DOHH2 (cell line): Measurements from ENCODE around the gene EXOSC1.

Experiments
- H3F3A ChIP-seq: fragments of 200-600 bp; sonication (generic), shearing (Covaris generic); 2 replicates; pipeline ENCODE4 v1.6.0; 2016; ENCODE audit warnings: antibody characterized with exemption, mild to moderate bottlenecking; ENCODE audit not compliant: control insufficient read depth, insufficient read depth
- H3K27ac ChIP-seq: fragments of 200-600 bp; sonication (generic); 2 replicates; pipeline ENCODE4 v1.5.1; 2014; ENCODE audit warnings: low read depth, mild to moderate bottlenecking, low read length, moderate library complexity
- H3K27me3 ChIP-seq: fragments of 200-600 bp; sonication (generic); 2 replicates; pipeline ENCODE4 v1.6.1; 2014; ENCODE audit warnings: mild to moderate bottlenecking, low read length, mixed read lengths; ENCODE audit not compliant: control insufficient read depth
- H3K36me3 ChIP-seq: fragments of 200-600 bp; sonication (generic); 2 replicates; pipeline ENCODE4 v1.6.1; 2014; ENCODE audit warnings: mild to moderate bottlenecking, low read length, moderate library complexity, mixed read lengths; ENCODE audit not compliant: control insufficient read depth
- H3K4me1 ChIP-seq: fragments of 200-600 bp; sonication (generic); 2 replicates; pipeline ENCODE4 v1.6.1; 2014; ENCODE audit warnings: mild to moderate bottlenecking, low read length, mixed read lengths; ENCODE audit not compliant: control insufficient read depth
- H3K4me2 ChIP-seq: fragments of 200-600 bp; sonication (generic); 2 replicates; pipeline ENCODE4 v1.6.0; 2014; ENCODE audit warnings: mild to moderate bottlenecking, low read length, moderate library complexity
- H3K4me3 ChIP-seq: fragments of 200-600 bp; sonication (generic); 2 replicates; pipeline ENCODE4 v1.5.1; 2014; ENCODE audit warnings: mild to moderate bottlenecking, low read length, mixed read lengths
- H3K79me2 ChIP-seq: fragments of 200-600 bp; sonication (generic); 2 replicates; pipeline ENCODE4 v1.6.1; 2014; ENCODE audit warnings: mild to moderate bottlenecking, low read length, mixed read lengths; ENCODE audit not compliant: control insufficient read depth
- H3K9me2 ChIP-seq: fragments of 200-600 bp; sonication (generic); replicated peaks from 2 replicates; pipeline ENCODE4 v1.6.1; 2014; ENCODE audit warnings: mild to moderate bottlenecking, low read length, mixed read lengths; ENCODE audit not compliant: control insufficient read depth
- H3K9me3 ChIP-seq: fragments of 200-600 bp; sonication (generic); 2 replicates; pipeline ENCODE4 v1.6.1; 2014; ENCODE audit warnings: antibody characterized with exemption, low read length, mixed read lengths; ENCODE audit not compliant: control insufficient read depth, insufficient read depth
- H4K20me1 ChIP-seq: fragments of 200-600 bp; sonication (generic); 2 replicates; pipeline ENCODE4 v1.6.0; 2014; ENCODE audit warnings: low read depth, mild to moderate bottlenecking, antibody characterized with exemption, low read length, moderate library complexity; ENCODE audit not compliant: control insufficient read depth, insufficient read depth
- CTCF ChIP-seq: fragments of 200-600 bp; sonication (generic); IDR thresholded peaks from one replicate; pipeline ENCODE4 v1.5.1; 2014; ENCODE audit warnings: antibody characterized with exemption, mild to moderate bottlenecking, low read depth, low read length; ENCODE audit not compliant: poor library complexity, severe bottlenecking
- EZH2phosphoT487 ChIP-seq: fragments of 200-600 bp; sonication (generic); IDR thresholded peaks from 2 replicates; pipeline ENCODE4 v1.6.1; 2017; ENCODE audit warnings: borderline replicate concordance, mild to moderate bottlenecking, antibody characterized with exemption, low read length, moderate library complexity, mixed read lengths

EXOSC1 gene

GRCh38 chr10:97490592-97490991 is 44.8 kb upstream of the EXOSC1 start:
- Histone ChIP-seq H3K4me1 (peaks cover 24% of the 10 kb centered on the region), H3K36me3 (peaks cover 49% of the 10 kb centered on the region), H3K9me2 (no peaks in the 10 kb centered on the region), H3K79me2 (peaks cover 98% of the 10 kb centered on the region), H3K27me3 (no peaks in the 10 kb centered on the region), H3K4me3 (no peak overlapping the region), H3K9me3 (no peaks in the 10 kb centered on the region), H3K4me2 (no peak overlapping the region), H3K27ac (no peak overlapping the region), H3F3A (no peaks in the 10 kb centered on the region), H4K20me1 (peaks cover 18% of the 10 kb centered on the region)
- TF ChIP-seq CTCF: no peak
- TF ChIP-seq EZH2phosphoT487: no peak

- Histone ChIP-seq H3K27me3 (no peaks in the 10 kb centered on the region), H3K9me3 (no peaks in the 10 kb centered on the region), H3K4me1 (peaks cover 12% of the 10 kb centered on the region), H3K36me3 (peaks cover 48% of the 10 kb centered on the region), H3K4me2 (no peak overlapping the region), H3K27ac (no peak overlapping the region), H3F3A (no peaks in the 10 kb centered on the region), H4K20me1 (peaks cover 4% of the 10 kb centered on the region), H3K9me2 (no peaks in the 10 kb centered on the region), H3K79me2 (peaks cover 68% of the 10 kb centered on the region), H3K4me3 (no peak overlapping the region)
- no peak for TF ChIP-seq EZH2phosphoT487
- TF ChIP-seq CTCF: no peak
These were observed 40.0 kb upstream of the EXOSC1 start for GRCh38 chr10:97485647-97486281.

GRCh38 chr10:97483921-97484320 is 38.1 kb upstream of the EXOSC1 start:
- H3K4me3 ChIP-seq: no peak overlapping the region
- no peaks in the 10 kb centered on the region for H4K20me1 ChIP-seq
- no peaks in the 10 kb centered on the region for H3F3A ChIP-seq
- H3K27ac ChIP-seq: no peak overlapping the region
- H3K79me2 ChIP-seq: peaks cover 49% of the 10 kb centered on the region
- H3K4me1 ChIP-seq: no peaks in the 10 kb centered on the region
- H3K36me3 ChIP-seq: peaks cover 55% of the 10 kb centered on the region
- no peaks in the 10 kb centered on the region for H3K9me3 ChIP-seq
- no peak overlapping the region for H3K4me2 ChIP-seq
- H3K9me2 ChIP-seq: no peaks in the 10 kb centered on the region
- no peaks in the 10 kb centered on the region for H3K27me3 ChIP-seq
- TF ChIP-seq EZH2phosphoT487 (no peak), CTCF (no peak)
